HG02938 (cell line): ENCODE results near the gene FAM25A.

Source experiments
- ATAC-seq: cut with Tn5 transposase; IDR thresholded peaks from one replicate; pipeline ENCODE4 v1.9.1; 2021; ENCODE audit warnings: mild to moderate bottlenecking, moderate library complexity; ENCODE audit not compliant: unreplicated experiment

The FAM25A gene

DNA sequence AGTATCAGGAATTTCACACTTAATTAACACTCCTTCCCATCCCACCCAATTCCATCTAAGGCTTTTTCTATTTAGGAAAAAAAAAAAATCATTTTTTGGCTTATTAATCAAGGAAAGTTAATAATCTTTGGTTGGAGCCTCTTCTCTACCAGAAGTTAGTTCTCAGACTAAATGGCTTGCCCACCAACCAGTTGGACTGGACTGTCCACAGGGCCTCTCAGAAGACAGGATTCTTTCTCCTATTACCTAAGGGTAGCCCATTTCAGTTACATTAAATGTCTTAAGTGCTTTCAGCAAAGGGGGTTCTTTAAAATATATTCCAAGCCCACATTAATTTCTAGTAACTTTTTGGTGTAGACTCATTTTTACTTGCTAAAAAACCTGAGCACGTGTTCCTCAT, 39.3 kb downstream of the FAM25A start:
- no peak for ATAC-seq

- no peak for ATAC-seq
These were observed 40.3 kb downstream of the FAM25A start for GRCh38 chr10:87060280-87060928.

GRCh38 chr10:87064651-87065050, 44.6 kb downstream of the FAM25A start:
- ATAC-seq, result no peak

- no peak for ATAC-seq
These were observed 46.1 kb downstream of the FAM25A start for GRCh38 chr10:87066178-87066577.

DNA sequence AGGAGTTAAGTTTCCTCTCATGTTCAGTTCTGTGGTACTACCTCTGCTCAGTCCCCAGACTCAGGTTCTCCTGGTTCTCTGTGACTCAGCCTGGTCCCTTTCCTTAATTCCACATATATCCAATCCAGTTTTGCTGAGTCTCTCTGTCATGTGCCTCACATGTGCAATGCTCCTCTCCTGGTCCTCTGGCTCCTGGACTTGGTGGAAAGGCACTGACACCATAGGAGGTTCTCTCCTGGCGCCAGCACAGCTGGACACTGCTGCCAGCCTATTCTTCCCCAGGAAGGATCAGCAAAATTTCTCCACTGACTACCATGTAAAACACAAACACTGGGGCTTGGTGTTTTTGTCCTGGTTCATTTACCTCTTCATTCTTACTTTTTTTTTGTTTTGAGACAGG, 46.8 kb downstream of the FAM25A start:
- ATAC-seq, result no peak

GRCh38 chr10:87068281-87068680, 48.2 kb downstream of the FAM25A start:
- no peak for ATAC-seq

GRCh38 chr10:87072449-87072848, 52.4 kb downstream of the FAM25A start:
- no peak for ATAC-seq
